ENCODE results near the gene ADGRL3.
"Not testable (repeated sequence)": the region's sequence is repeated elsewhere in the genome, so short reads cannot be mapped to it uniquely, and the experiment has no call there.

The ADGRL3 gene

DNA sequence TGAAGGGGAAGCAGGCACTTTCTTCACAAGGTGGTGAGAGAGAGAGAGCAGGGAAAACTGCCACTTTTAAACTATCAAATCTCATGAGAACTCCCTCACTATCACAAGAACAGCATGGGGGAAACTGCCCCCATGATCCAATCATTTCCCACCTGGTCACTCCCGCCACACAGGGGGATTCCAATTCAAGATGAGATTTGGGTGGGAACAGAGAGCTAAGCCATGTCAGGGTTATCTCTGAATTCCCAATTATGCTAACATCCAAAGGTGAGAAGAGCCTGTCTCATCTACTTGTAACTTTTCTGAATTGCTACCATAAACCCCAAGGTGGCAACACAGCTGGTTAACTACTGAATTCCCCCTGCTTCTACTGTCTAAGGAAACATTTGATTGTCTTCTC, 758.5 kb downstream of the ADGRL3 start:
- in situ Hi-C loops (cut with HindIII; ENCODE audit: low sequenced_read_pairs) = no loop called here
- no peak overlapping the region for H3K4me3 ChIP-seq (ENCODE audit: low read depth, low read length)
- TF ChIP-seq CTCF (IDR thresholded peaks at IDR 0.05; ENCODE audit: low read depth, low read length, missing control alignments) = no peak
- no peak for DNase-seq (ENCODE audit: low read depth)

DNA sequence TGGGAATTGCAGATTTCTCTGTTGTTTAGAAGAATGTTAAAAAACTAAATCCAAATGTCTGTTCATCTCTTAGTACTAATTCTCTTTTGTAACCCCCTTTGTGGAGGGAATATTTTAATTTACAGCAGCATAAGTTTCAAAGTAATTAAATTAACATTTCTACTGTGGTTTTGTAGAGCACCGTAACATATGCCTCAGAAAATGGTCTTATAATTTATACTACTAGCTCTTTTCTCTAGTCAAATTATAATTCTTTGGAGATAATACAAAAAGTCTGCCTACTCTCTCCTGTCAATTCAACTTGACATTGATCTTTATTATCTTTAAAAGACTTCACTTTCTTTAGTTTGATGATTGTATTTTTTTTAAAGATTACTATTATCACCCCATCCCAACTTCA, 759.0 kb downstream of the ADGRL3 start:
- no peak overlapping the region for H3K4me3 ChIP-seq (ENCODE audit: low read depth, low read length)
- in situ Hi-C loops (cut with HindIII; ENCODE audit: low sequenced_read_pairs) = no loop called here
- no peak for TF ChIP-seq CTCF (IDR thresholded peaks at IDR 0.05; ENCODE audit: low read depth, low read length, missing control alignments)
- DNase-seq (ENCODE audit: low read depth) = no peak

DNA sequence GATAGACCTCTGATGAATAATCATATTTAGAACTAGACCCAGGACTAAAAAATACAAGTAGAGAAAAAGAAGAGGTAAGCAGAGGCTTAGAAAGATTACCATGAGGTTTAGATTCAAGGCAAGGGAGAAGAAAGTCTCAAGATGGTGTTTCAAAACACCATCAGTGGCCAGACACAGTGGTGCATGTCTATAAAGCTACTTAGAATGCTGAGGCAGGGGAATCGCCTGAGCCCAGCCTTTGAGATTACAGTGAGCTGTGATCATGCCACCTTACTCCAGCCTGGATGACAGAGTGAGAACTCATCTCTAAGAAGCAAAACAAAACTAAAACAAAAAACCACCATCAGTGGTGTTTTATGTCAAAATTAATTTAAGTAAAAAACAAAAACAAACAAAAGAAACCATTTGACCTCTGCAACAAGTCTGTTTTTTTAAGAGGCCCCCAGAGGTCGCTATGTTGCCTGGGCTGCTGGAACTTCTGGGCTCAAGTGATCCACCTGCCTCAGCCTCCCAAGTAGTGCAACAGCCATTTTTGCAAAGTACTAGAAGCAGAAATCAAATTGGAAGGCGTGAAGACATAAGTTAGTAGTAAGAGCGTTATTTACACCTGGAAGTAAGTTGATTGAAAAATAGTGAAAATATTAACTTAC, 784.3 kb downstream of the ADGRL3 start:
- DNase-seq (ENCODE audit: low read depth) = no peak
- H3K4me3 ChIP-seq (ENCODE audit: low read depth, low read length) = no peak overlapping the region
- TF ChIP-seq CTCF (IDR thresholded peaks at IDR 0.05; ENCODE audit: low read depth, low read length, missing control alignments) = no peak
- in situ Hi-C loops (cut with HindIII; ENCODE audit: low sequenced_read_pairs) = no loop called here

GRCh38 chr4:61985426-61985825, 785.3 kb downstream of the ADGRL3 start:
- DNase-seq (ENCODE audit: low read depth) = no peak
- in situ Hi-C loops (cut with HindIII; ENCODE audit: low sequenced_read_pairs) = no loop called here
- no peak overlapping the region for H3K4me3 ChIP-seq (ENCODE audit: low read depth, low read length)
- no peak for TF ChIP-seq CTCF (IDR thresholded peaks at IDR 0.05; ENCODE audit: low read depth, low read length, missing control alignments)

DNA sequence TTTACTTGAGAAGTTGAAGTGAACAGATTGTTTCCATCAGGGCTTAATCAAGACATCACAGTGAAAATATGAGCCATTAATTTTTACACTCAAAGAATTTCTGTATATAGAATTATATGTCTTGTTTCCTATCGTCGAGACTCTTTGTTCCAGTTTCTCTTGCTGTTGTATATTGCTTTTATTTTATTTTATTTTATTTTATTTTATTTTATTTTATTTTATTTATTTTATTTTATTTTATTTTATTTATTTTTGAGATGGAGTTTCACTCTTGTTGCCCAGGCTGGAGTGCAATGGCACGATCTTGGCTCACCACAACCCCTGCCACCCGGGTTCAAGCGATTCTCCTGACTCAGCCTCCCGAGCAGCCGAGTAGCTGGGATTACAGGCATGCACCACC, 786.8 kb downstream of the ADGRL3 start:
- in situ Hi-C loops (cut with HindIII; ENCODE audit: low sequenced_read_pairs) = not testable (repeated sequence)

DNA sequence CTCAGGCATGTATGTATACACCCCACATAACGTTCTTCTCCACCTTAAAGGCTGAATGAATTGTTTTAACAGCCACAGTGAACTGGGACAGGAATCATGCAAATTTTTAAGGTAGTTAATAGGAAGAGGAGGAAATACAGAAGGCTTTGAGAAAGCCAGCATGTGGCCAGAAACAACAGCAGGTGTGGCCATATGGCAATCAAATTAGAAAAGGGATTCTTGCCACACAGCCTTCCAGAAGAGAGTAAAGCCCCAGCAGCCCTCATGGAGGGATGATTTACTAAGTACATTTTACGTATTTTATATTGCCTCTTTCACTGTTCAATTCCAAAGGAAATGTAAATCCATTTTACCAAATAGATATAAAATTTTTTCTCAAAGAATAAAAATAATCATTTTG, 792.2 kb downstream of the ADGRL3 start:
- in situ Hi-C loops (cut with HindIII; ENCODE audit: low sequenced_read_pairs) = no loop called here
- H3K4me3 ChIP-seq (ENCODE audit: low read depth, low read length) = no peak overlapping the region
- no peak for DNase-seq (ENCODE audit: low read depth)
- no peak for TF ChIP-seq CTCF (IDR thresholded peaks at IDR 0.05; ENCODE audit: low read depth, low read length, missing control alignments)

More for the DNA sequence above, 786.8 kb downstream of the ADGRL3 start:
- not testable (repeated sequence) for DNase-seq (ENCODE audit: low read depth); H3K4me3 ChIP-seq (ENCODE audit: low read depth, low read length)

DNA sequence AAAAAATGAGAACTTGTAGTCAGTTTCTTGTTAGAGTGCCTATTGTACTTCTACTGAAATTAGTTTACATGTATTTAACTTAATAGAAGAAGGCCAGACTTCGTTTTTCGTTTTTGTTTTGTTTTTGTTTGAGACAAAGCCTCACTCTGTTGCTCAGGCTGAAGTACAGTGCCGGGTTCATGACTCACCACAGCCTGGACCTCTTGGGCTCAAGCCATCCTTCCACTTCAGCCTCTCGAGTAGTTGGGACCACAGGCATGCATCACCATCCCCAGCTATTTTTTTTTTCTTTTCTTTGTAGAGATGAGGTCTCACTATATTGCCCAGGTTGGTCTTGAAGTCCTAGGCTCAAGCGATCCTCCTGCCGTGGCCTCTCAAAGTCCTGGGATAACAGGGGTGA, 793.9 kb downstream of the ADGRL3 start:
- in situ Hi-C loops (cut with HindIII; ENCODE audit: low sequenced_read_pairs) = no loop called here

More for the DNA sequence above, 793.9 kb downstream of the ADGRL3 start:
- peak; percentile 49 for DNase-seq (ENCODE audit: low read depth)
- no peak overlapping the region for H3K4me3 ChIP-seq (ENCODE audit: low read depth, low read length)
- TF ChIP-seq CTCF (IDR thresholded peaks at IDR 0.05; ENCODE audit: low read depth, low read length, missing control alignments) = no peak
